Vagina (tissue), 2 donors: ENCODE measurements around the gene GOLGA3. TPM values are rescaled to one million over a fixed set of nuclear protein-coding genes. Genes with fewer than 3 reads are reported as not detected.
A peak's percentile ranks its signal among the peaks of the same experiment; 100 is the strongest.
"Not testable (repeated sequence)": the region's sequence is repeated elsewhere in the genome, so short reads cannot be mapped to it uniquely, and the experiment has no call there.

Source experiments
- DNase-seq, 2 donors: peaks; one replicate each; pipeline ENCODE4 v3.0.0-alpha.2; 2017; ENCODE audit errors: extremely low spot score in 2 of 2
- H3K27ac ChIP-seq: fragments of 200-600 bp; sonication (generic); one replicate; pipeline ENCODE4 v1.5.1; 2019
- H3K27me3 ChIP-seq: fragments of 200-600 bp; sonication (generic); one replicate; pipeline ENCODE4 v1.5.1; 2019
- H3K36me3 ChIP-seq, 2 donors: fragments of 200-600 bp; sonication (generic); one replicate each; pipeline ENCODE4 v1.5.1; 2017 to 2019
- H3K4me1 ChIP-seq: fragments of 200-600 bp; sonication (generic); one replicate; pipeline ENCODE4 v1.5.1; 2019
- H3K4me3 ChIP-seq, 2 donors: fragments of 200-600 bp; sonication (generic); 1 replicate in 1 of 2; 2 replicates in 1 of 2; pipeline ENCODE4 v1.5.1; 2016 to 2019
- H3K9me3 ChIP-seq: fragments of 200-600 bp; sonication (generic); one replicate; pipeline ENCODE4 v1.5.1; 2019
- POLR2A ChIP-seq, 2 donors: fragments of 450-650 bp; IDR thresholded peaks; one replicate each; pipeline ENCODE4 v1.6.1; 2017; ENCODE audit warnings: antibody characterized with exemption in 2 of 2, mild to moderate bottlenecking in 2 of 2, moderate library complexity in 2 of 2
- POLR2AphosphoS5 ChIP-seq, 2 donors: sonication (generic); formaldehyde crosslinking; IDR thresholded peaks; one replicate each; pipeline ENCODE4 v1.9.0; 2017; ENCODE audit warnings: antibody characterized with exemption in 2 of 2, mild to moderate bottlenecking in 2 of 2, low read depth in 1 of 2; ENCODE audit not compliant: insufficient read depth in 1 of 2
- intact Hi-C: fragments of 100-400 bp; cut with DNase I; formaldehyde crosslinking; loops from one replicate; pipeline ENCODE4 v1.15.1; 2023
- total RNA-seq: library from RNA; depleted of rRNA; stranded (reverse); fragments of >200 nt; gene quantifications from one replicate; pipeline ENCODE4 v1.2.3, GENCODE V29; 2016
- TF ChIP-seq, protein P1 (sequence below), 3 experiments: fragments of 450-650 bp in 2 of 3; fragments of 200-600 bp in 1 of 3; sonication (generic) in 1 of 3; IDR thresholded peaks; one replicate each; pipeline ENCODE4 v1.5.1; 2017 to 2019; ENCODE audit warnings: antibody characterized with exemption in 3 of 3, mild to moderate bottlenecking in 2 of 3, moderate library complexity in 2 of 3

The GOLGA3 gene, protein sequence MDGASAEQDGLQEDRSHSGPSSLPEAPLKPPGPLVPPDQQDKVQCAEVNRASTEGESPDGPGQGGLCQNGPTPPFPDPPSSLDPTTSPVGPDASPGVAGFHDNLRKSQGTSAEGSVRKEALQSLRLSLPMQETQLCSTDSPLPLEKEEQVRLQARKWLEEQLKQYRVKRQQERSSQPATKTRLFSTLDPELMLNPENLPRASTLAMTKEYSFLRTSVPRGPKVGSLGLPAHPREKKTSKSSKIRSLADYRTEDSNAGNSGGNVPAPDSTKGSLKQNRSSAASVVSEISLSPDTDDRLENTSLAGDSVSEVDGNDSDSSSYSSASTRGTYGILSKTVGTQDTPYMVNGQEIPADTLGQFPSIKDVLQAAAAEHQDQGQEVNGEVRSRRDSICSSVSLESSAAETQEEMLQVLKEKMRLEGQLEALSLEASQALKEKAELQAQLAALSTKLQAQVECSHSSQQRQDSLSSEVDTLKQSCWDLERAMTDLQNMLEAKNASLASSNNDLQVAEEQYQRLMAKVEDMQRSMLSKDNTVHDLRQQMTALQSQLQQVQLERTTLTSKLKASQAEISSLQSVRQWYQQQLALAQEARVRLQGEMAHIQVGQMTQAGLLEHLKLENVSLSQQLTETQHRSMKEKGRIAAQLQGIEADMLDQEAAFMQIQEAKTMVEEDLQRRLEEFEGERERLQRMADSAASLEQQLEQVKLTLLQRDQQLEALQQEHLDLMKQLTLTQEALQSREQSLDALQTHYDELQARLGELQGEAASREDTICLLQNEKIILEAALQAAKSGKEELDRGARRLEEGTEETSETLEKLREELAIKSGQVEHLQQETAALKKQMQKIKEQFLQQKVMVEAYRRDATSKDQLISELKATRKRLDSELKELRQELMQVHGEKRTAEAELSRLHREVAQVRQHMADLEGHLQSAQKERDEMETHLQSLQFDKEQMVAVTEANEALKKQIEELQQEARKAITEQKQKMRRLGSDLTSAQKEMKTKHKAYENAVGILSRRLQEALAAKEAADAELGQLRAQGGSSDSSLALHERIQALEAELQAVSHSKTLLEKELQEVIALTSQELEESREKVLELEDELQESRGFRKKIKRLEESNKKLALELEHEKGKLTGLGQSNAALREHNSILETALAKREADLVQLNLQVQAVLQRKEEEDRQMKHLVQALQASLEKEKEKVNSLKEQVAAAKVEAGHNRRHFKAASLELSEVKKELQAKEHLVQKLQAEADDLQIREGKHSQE (N-terminal part only)
- 49.8 TPM for total RNA-seq

DNA sequence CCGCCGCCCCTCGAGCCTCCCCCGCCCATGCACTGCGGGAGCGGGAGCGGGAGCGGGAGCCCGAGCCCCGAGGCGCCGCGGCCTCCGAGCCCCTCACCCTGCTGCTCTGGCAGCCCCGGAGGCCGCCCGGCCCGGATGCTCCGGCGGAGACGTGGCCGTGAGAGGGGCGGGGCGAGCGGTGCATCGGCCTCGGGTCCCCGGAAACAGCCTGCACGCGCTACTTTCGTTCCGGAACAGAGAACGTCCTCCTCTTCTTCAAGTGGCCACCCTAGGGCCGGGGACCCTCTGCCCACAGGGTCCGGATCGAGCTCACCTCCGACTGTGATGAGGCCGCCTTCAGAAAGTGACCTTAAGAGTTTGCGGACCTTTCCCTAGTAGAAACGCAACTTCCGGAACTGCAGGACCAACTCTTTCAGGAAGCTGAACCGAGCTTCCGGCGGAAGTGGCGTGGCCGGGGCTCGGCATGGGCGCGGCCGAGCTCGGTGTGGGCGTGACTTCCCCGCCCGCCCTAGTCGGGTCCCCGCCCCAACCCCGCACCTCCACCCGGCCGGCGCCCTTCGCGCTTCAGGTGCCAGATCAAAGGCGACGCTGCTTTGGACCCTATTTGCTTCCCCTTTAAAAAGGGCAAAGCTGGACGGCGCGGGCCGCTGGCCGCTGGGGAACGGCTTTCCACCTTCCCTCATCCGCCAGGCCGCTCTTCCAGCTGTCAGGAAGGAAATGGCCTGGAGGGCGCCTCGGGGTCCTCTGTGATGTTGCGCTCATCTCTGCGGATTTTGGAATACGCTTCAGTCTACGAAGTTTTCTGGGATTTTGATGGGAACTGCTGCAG is at the start of gene GOLGA3:
TSS of gene GOLGA3 (minus strand) at position 164 of the 829 bp plus-strand sequence. CDS start 6,741 bp downstream, outside the sequence.
- Histone ChIP-seq H3K4me3 (peak within 1 kb of the TSS; percentile 87 to 90), H3K4me1 (peaks cover 43% of the 10 kb centered on the region), H3K27me3 (no peaks in the 10 kb centered on the region), H3K36me3 (peaks cover 0 to 36% of the 10 kb centered on the region in 2 donors), H3K27ac (peak within 1 kb of the TSS; percentile 97), H3K9me3 (no peaks in the 10 kb centered on the region)
- DNase-seq, result no peak
- intact Hi-C loops, result loop anchor here (2.0 to 5.0 kb wide), 2 partner anchors 66 to 78 kb away; no protein-coding TSS in a partner anchor
- TF ChIP-seq POLR2AphosphoS5 (IDR thresholded peaks at IDR 0.05; ENCODE audit: insufficient read depth in 1 of 2, low read depth in 1 of 2) (peak; percentile 92 to 93), POLR2A (IDR thresholded peaks at IDR 0.05) (peak in 1 of 2 donors; percentile 52)
- TF ChIP-seq, protein P1, sequence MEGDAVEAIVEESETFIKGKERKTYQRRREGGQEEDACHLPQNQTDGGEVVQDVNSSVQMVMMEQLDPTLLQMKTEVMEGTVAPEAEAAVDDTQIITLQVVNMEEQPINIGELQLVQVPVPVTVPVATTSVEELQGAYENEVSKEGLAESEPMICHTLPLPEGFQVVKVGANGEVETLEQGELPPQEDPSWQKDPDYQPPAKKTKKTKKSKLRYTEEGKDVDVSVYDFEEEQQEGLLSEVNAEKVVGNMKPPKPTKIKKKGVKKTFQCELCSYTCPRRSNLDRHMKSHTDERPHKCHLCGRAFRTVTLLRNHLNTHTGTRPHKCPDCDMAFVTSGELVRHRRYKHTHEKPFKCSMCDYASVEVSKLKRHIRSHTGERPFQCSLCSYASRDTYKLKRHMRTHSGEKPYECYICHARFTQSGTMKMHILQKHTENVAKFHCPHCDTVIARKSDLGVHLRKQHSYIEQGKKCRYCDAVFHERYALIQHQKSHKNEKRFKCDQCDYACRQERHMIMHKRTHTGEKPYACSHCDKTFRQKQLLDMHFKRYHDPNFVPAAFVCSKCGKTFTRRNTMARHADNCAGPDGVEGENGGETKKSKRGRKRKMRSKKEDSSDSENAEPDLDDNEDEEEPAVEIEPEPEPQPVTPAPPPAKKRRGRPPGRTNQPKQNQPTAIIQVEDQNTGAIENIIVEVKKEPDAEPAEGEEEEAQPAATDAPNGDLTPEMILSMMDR (IDR thresholded peaks at IDR 0.05), result no peak

DNA sequence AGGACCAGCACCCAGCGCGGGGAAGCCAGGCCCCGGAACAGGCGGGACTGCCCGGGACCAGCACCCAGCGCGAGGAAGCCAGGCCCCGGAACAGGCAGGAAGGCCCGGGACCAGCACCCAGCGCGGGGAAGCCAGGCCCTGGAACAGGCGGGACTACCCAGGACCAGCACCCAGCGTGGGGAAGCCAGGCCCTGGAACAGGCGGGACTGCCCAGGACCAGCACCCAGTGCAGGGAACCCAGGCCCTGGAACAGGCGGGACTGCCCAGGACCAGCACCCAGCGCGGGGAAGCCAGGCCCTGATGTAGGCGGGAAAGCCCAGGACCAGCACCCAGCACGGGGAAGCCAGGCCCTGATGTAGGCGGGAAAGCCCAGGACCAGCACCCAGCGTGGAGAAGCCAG is 46.0 kb upstream of the GOLGA3 start:
- H3K27me3 ChIP-seq, DNase-seq, H3K9me3 ChIP-seq, H3K4me1 ChIP-seq, H3K4me3 ChIP-seq, H3K27ac ChIP-seq, intact Hi-C loops: not testable (repeated sequence)
- H3K36me3 ChIP-seq, result peaks cover 0 to 66% of the 10 kb centered on the region in 2 donors

DNA sequence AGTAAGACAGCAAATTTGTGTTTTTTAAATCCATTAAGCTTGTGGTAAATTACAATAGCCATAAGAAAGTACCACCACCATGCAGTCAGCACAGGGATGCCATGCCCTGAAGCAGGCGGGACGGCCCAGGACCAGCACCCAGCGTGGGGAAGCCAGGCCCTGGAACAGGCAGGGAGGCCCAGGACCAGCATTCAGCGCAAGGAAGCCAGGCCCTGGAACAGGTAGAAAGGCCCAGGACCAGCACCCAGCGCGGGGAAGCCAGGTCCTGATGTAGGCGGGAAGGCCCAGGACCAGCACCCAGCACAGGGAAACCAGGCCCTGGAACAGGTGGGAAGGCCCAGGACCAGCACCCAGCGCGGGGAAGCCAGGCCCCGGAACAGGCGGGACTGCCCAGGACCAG is 45.5 kb upstream of the GOLGA3 start:
- Histone ChIP-seq H3K4me3 (no peak overlapping the region), H3K27me3 (no peaks in the 10 kb centered on the region), H3K27ac (no peak overlapping the region), H3K4me1 (no peaks in the 10 kb centered on the region), H3K9me3 (no peaks in the 10 kb centered on the region), H3K36me3 (peaks cover 0 to 70% of the 10 kb centered on the region in 2 donors)
- DNase-seq, result no peak
- TF ChIP-seq POLR2AphosphoS5 (IDR thresholded peaks at IDR 0.05; ENCODE audit: insufficient read depth in 1 of 2, low read depth in 1 of 2) (no peak), POLR2A (IDR thresholded peaks at IDR 0.05) (no peak)
- TF ChIP-seq, protein P1 (IDR thresholded peaks at IDR 0.05), result no peak
- intact Hi-C loops, result no loop called here

DNA sequence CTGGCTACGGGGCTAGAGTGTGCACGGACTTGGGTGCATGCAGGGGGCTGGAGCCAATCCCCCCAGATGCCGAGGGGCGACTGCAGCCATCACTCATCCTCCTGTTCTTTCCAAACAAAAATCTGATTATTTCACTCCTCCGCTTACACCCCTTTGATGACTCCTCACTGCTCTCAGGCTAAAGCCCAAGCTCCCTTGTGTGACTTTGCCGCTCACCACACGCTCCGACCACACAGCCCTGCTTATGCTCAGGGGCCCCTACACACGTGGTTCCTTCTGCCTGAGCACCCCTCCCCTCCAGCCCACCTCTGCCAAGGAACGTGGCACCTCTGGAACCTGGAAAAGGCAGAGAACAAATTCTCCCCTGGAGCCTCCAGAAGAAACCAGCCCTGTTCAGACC is 45.1 kb upstream of the GOLGA3 start:
- no peaks in the 10 kb centered on the region for H3K9me3 ChIP-seq
- peaks cover 0 to 73% of the 10 kb centered on the region in 2 donors for H3K36me3 ChIP-seq
- TF ChIP-seq POLR2AphosphoS5 (IDR thresholded peaks at IDR 0.05; ENCODE audit: insufficient read depth in 1 of 2, low read depth in 1 of 2), result no peak
- TF ChIP-seq POLR2A (IDR thresholded peaks at IDR 0.05), result no peak
- TF ChIP-seq, protein P1 (IDR thresholded peaks at IDR 0.05), result no peak
- intact Hi-C loops, result no loop called here
- H3K27ac ChIP-seq, result no peak overlapping the region
- DNase-seq, result no peak
- no peak overlapping the region for H3K4me3 ChIP-seq
- H3K27me3 ChIP-seq, result no peaks in the 10 kb centered on the region
- no peaks in the 10 kb centered on the region for H3K4me1 ChIP-seq
